ENCODE data around the gene PSKH1. TPM values are rescaled to one million over a fixed set of nuclear protein-coding genes. Genes with fewer than 3 reads are reported as not detected.

The PSKH1 gene
- total and polyA plus RNA-seq, 4 donors = 8.3 to 23.8 (median 13.8) TPM

DNA sequence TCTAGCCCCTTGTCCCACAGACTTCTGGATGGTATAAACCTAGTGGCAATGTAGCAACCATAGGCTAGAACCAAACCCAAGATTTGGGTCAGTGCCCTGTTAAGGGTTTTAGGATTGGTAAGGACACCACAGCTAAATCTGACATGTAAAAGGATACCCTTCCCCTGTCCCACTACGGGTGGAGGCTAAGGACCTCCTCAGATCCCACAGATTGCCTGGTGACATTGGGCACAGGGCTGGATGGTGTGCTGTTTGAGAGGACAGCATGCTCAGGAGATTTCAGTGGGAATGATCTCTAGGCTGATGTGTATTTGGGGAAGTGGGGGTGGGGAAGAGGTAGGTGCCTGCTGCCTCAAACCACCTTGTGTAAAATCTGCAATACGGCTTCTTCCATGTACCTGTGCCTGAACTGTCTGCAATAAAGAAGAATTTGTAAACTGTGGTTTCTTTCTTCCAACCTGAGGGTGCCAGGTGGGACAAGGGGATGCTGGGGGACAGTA, 20.9 kb upstream of the PSKH1 start:
- H3K9me3 ChIP-seq (ENCODE audit: control insufficient read depth in 4 of 4, low read length in 3 of 4) = no peaks in the 10 kb centered on the region
- no peak overlapping the region for H3K4me3 ChIP-seq (ENCODE audit: low read depth in 1 of 3, low read length in 3 of 3)
- H3K9ac ChIP-seq (ENCODE audit: low read depth in 1 of 2, low read length in 2 of 2) = peak overlapping the region; percentile 12 to 45
- H3K27ac ChIP-seq (ENCODE audit: low read depth in 1 of 2, low read length in 2 of 2) = peak overlapping the region; percentile 63 to 66
- 71% methylated on average over 2 of the region's 2 CpGs for WGBS
- H3K36me3 ChIP-seq (ENCODE audit: control insufficient read depth in 4 of 4, insufficient read depth in 3 of 4, low read depth in 1 of 4, low read length in 3 of 4) = peaks cover 1 to 23% (median 13%) of the 10 kb centered on the region in 4 donors
- TF ChIP-seq FOXA1 (IDR thresholded peaks at IDR 0.05) (no peak), SP1 (IDR thresholded peaks at IDR 0.05) (no peak), YY1 (IDR thresholded peaks at IDR 0.05) (no peak), EGR1 (IDR thresholded peaks at IDR 0.05; ENCODE audit: low read depth in 2 of 2) (no peak), RAD21 (IDR thresholded peaks at IDR 0.05) (no peak)
- TF ChIP-seq, protein P1, sequence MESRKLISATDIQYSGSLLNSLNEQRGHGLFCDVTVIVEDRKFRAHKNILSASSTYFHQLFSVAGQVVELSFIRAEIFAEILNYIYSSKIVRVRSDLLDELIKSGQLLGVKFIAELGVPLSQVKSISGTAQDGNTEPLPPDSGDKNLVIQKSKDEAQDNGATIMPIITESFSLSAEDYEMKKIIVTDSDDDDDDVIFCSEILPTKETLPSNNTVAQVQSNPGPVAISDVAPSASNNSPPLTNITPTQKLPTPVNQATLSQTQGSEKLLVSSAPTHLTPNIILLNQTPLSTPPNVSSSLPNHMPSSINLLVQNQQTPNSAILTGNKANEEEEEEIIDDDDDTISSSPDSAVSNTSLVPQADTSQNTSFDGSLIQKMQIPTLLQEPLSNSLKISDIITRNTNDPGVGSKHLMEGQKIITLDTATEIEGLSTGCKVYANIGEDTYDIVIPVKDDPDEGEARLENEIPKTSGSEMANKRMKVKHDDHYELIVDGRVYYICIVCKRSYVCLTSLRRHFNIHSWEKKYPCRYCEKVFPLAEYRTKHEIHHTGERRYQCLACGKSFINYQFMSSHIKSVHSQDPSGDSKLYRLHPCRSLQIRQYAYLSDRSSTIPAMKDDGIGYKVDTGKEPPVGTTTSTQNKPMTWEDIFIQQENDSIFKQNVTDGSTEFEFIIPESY (IDR thresholded peaks at IDR 0.05) = no peak
- TF ChIP-seq, protein P2, sequence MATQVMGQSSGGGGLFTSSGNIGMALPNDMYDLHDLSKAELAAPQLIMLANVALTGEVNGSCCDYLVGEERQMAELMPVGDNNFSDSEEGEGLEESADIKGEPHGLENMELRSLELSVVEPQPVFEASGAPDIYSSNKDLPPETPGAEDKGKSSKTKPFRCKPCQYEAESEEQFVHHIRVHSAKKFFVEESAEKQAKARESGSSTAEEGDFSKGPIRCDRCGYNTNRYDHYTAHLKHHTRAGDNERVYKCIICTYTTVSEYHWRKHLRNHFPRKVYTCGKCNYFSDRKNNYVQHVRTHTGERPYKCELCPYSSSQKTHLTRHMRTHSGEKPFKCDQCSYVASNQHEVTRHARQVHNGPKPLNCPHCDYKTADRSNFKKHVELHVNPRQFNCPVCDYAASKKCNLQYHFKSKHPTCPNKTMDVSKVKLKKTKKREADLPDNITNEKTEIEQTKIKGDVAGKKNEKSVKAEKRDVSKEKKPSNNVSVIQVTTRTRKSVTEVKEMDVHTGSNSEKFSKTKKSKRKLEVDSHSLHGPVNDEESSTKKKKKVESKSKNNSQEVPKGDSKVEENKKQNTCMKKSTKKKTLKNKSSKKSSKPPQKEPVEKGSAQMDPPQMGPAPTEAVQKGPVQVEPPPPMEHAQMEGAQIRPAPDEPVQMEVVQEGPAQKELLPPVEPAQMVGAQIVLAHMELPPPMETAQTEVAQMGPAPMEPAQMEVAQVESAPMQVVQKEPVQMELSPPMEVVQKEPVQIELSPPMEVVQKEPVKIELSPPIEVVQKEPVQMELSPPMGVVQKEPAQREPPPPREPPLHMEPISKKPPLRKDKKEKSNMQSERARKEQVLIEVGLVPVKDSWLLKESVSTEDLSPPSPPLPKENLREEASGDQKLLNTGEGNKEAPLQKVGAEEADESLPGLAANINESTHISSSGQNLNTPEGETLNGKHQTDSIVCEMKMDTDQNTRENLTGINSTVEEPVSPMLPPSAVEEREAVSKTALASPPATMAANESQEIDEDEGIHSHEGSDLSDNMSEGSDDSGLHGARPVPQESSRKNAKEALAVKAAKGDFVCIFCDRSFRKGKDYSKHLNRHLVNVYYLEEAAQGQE (IDR thresholded peaks at IDR 0.05) = no peak
- TF ChIP-seq, protein P3, sequence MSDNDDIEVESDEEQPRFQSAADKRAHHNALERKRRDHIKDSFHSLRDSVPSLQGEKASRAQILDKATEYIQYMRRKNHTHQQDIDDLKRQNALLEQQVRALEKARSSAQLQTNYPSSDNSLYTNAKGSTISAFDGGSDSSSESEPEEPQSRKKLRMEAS (IDR thresholded peaks at IDR 0.05) = no peak
- DNase-seq (ENCODE audit: low spot score) = no peak
- H3K27me3 ChIP-seq (ENCODE audit: control insufficient read depth in 4 of 4, insufficient read depth in 4 of 4, low read length in 3 of 4) = no peaks in the 10 kb centered on the region
- H3K4me1 ChIP-seq (ENCODE audit: control insufficient read depth in 4 of 4, insufficient read depth in 4 of 4, low read length in 3 of 4) = peaks cover 2 to 39% (median 30%) of the 10 kb centered on the region in 4 donors

DNA sequence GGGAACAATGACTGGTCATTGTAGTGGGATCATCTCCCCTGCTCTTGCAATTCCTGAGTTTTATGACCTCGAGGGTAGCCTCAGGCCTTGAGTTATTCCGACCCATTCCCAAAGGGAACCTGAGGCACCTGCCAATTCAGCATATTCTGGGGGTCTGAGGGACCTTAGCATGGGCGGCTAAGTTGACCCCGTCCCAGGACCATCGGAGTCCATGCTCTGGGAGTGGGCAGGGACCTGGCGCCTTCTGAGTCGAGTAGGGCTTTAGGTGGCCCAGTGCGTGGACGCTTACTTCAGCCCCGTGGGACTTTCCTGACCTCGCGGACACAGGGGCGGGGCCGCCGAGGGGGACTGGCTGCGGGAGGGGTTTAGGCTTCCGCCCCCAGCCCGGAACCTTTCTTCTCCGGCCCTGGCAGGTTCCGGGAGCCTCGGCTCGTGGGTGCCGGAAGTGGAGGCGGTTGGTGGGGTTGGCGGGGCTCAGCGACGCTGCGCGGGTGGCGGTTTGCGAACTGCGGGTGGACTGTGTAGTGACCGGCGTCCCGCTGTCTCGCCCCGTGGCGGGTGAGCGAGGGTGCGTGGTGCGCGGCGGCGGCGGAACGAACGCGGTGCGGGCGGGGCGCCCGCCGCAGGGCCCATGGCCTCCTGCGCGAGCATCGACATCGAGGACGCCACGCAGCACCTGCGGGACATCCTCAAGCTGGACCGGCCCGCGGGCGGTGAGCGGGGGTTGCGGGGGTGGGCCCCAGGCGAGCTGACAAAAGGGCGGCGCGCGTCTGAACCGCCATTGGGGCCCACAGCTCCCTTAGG, 20.2 kb upstream of the PSKH1 start, which contains the start of gene EDC4:
Gene EDC4, plus strand, starts transcription at position 422 of the 804 bp plus-strand sequence. Its CDS starts 210 bp downstream, at position 632.
- Histone ChIP-seq H3K27me3 (ENCODE audit: control insufficient read depth in 4 of 4, insufficient read depth in 4 of 4, low read length in 3 of 4) (no peaks in the 10 kb centered on the region), H3K9me3 (ENCODE audit: control insufficient read depth in 4 of 4, low read length in 3 of 4) (no peaks in the 10 kb centered on the region), H3K36me3 (ENCODE audit: control insufficient read depth in 4 of 4, insufficient read depth in 3 of 4, low read depth in 1 of 4, low read length in 3 of 4) (peaks cover 3 to 26% (median 16%) of the 10 kb centered on the region in 4 donors), H3K9ac (ENCODE audit: low read depth in 1 of 2, low read length in 2 of 2) (peak within 1 kb of the TSS; percentile 70 to 79), H3K4me1 (ENCODE audit: control insufficient read depth in 4 of 4, insufficient read depth in 4 of 4, low read length in 3 of 4) (peaks cover 2 to 39% (median 30%) of the 10 kb centered on the region in 4 donors), H3K27ac (ENCODE audit: low read depth in 1 of 2, low read length in 2 of 2) (peak within 1 kb of the TSS; percentile 63 to 66), H3K4me3 (ENCODE audit: low read depth in 1 of 3, low read length in 3 of 3) (peak within 1 kb of the TSS; percentile 85 to 91 (median 90))
- DNase-seq (ENCODE audit: low spot score) = peak; percentile 83
- TF ChIP-seq TAF1 (conservative IDR thresholded peaks at IDR 0.05) = no peak
- peak in 1 of 2 donors; percentile 42 for TF ChIP-seq HNF4A (conservative IDR thresholded peaks at IDR 0.05)
- peak; percentile 70 for TF ChIP-seq SP1 (IDR thresholded peaks at IDR 0.05)
- TF ChIP-seq, protein P2 (IDR thresholded peaks at IDR 0.05) = peak; percentile 56
- TF ChIP-seq FOXA2 (IDR thresholded peaks at IDR 0.05) = no peak
- TF ChIP-seq NR2F2 (IDR thresholded peaks at IDR 0.05) = peak; percentile 46
- TF ChIP-seq RXRA (IDR thresholded peaks at IDR 0.05) = peak; percentile 53 to 68
- TF ChIP-seq GABPA (IDR thresholded peaks at IDR 0.05 in 1 of 2, conservative IDR thresholded peaks at IDR 0.05 in 1 of 2) = peak; percentile 90 to 95
- TF ChIP-seq, protein P4, sequence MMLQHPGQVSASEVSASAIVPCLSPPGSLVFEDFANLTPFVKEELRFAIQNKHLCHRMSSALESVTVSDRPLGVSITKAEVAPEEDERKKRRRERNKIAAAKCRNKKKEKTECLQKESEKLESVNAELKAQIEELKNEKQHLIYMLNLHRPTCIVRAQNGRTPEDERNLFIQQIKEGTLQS (IDR thresholded peaks at IDR 0.05) = no peak
- TF ChIP-seq RAD21 (IDR thresholded peaks at IDR 0.05) = peak in 1 of 2 donors; percentile 57
- TF ChIP-seq EGR1 (IDR thresholded peaks at IDR 0.05; ENCODE audit: low read depth in 2 of 2) = no peak
- 2% methylated on average over 72 of the region's 72 CpGs for WGBS

Measured in liver (tissue), 9 donors.